ENCODE data around the gene FUNDC1. TPM values are rescaled to one million over a fixed set of nuclear protein-coding genes. Genes with fewer than 3 reads are reported as not detected.
A peak's percentile ranks its signal among the peaks of the same experiment; 100 is the strongest.

Gene FUNDC1, protein sequence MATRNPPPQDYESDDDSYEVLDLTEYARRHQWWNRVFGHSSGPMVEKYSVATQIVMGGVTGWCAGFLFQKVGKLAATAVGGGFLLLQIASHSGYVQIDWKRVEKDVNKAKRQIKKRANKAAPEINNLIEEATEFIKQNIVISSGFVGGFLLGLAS
- total RNA-seq (2012; rRNA removed), result 8.6 and 13.6 TPM in 2 replicates
- polyA plus RNA-seq (2012; rRNA removed), result 10.1 and 13.1 TPM in 2 replicates
- polyA plus RNA-seq (2012; cell fraction: cytosol; rRNA removed), result 3.0 and 5.4 TPM in 2 replicates
- 0.58 and 3.7 TPM in 2 replicates for polyA plus RNA-seq (2012; cell fraction: nucleus; rRNA removed; ENCODE audit: low replicate concordance)
- percentile 59 among the genes with signal in this experiment for Bru-seq, nascent RNA
- percentile 61 among the genes with signal in this experiment for BruChase-seq, experiment 1, labeled RNA remaining after a 6-hour chase
- percentile 52 among the genes with signal in this experiment for BruChase-seq, experiment 2, labeled RNA remaining after a 2-hour chase
- long read RNA-seq, partial matches to known transcripts, result 1 of 4 reads
- long read RNA-seq, other reads (novel, unspliced or antisense), result 0 of 4 reads

DNA sequence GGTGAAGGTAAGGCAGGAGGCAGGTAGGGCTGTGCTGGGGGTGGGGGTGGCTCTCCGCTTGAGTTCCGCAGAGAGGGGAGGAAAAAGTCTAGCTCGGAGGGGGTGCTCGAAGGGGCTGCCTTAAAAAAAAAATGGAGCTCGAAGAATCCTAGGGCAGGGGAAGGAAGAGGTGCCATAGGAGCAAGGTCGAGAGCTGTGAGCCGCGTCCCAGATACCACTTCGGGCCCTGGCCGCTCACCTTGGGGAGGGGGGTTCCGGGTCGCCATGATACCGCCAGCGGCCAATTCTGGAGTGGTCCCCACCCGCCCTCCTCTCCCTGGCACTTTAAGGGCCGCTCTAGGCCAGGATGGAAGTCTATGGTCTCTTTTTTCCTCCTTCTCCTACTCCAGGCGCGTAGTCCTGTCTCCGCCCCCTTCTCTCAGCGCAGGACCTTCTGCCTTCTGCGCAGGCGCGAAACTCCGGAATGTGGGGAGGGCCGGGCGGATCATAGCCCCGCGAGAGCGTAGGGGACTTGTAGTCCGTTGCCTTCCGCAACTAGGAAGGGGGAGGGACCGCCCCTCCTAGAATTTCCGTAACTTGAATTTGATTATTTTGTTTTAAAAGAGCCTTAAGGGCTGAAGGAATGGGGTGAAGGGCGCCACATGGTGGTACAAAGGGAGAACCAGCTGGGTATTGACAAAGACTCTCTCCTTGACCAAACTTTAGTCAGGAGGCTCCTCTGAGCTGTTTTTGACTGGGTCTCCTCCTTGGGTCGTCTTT, at the start of gene FUNDC1:
TSS of gene FUNDC1 (minus strand) at position 293 of the 759 bp plus-strand sequence. CDS start at position 266, 27 bp downstream.
- peak within 1 kb of the TSS; percentile 92 for H2AFZ ChIP-seq (replicated peaks; ENCODE audit: low read length, poor library complexity)
- no peak within 1 kb of the TSS; the same call in 1 of the 2 replicates for H2BK20ac ChIP-seq (ENCODE audit: low read depth, low read length)
- peaks cover 4% of the 10 kb centered on the region for H3K36me3 ChIP-seq (ENCODE audit: control insufficient read depth, insufficient read depth, low read length)
- H2AK9ac ChIP-seq (replicated peaks; ENCODE audit: low read depth, low read length, poor library complexity), result peak within 1 kb of the TSS; percentile 84
- peak within 1 kb of the TSS; percentile 85 for H4K5ac ChIP-seq (ENCODE audit: low read depth, low read length)
- TF ChIP-seq RAD21 (IDR thresholded peaks at IDR 0.05; ENCODE audit: low read length), result peak; percentile 27; the same call in 1 of the 2 replicates
- TF ChIP-seq RFX5 (IDR thresholded peaks at IDR 0.05; ENCODE audit: low read depth, low read length), result no peak
- TF ChIP-seq, protein P1, sequence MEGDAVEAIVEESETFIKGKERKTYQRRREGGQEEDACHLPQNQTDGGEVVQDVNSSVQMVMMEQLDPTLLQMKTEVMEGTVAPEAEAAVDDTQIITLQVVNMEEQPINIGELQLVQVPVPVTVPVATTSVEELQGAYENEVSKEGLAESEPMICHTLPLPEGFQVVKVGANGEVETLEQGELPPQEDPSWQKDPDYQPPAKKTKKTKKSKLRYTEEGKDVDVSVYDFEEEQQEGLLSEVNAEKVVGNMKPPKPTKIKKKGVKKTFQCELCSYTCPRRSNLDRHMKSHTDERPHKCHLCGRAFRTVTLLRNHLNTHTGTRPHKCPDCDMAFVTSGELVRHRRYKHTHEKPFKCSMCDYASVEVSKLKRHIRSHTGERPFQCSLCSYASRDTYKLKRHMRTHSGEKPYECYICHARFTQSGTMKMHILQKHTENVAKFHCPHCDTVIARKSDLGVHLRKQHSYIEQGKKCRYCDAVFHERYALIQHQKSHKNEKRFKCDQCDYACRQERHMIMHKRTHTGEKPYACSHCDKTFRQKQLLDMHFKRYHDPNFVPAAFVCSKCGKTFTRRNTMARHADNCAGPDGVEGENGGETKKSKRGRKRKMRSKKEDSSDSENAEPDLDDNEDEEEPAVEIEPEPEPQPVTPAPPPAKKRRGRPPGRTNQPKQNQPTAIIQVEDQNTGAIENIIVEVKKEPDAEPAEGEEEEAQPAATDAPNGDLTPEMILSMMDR (conservative IDR thresholded peaks at IDR 0.05; ENCODE audit: low read depth, low read length), result peak; percentile 40; the same call in 1 of the 2 replicates
- peak; percentile 43; the same call in 1 of the 2 replicates for TF ChIP-seq POLR2A (IDR thresholded peaks at IDR 0.05; ENCODE audit: low read depth, low read length)
- TF ChIP-seq MAZ (IDR thresholded peaks at IDR 0.05; ENCODE audit: borderline replicate concordance, low read depth, low read length), result peak; percentile 80; the same call in 1 of the 2 replicates
- H3K4me2 ChIP-seq (ENCODE audit: low read depth, low read length), result peak within 1 kb of the TSS; percentile 75
- peak within 1 kb of the TSS; percentile 77 for H2BK5ac ChIP-seq (ENCODE audit: low read depth, low read length, poor library complexity, severe bottlenecking)
- H3K56ac ChIP-seq (ENCODE audit: extremely low read depth, insufficient read depth, low read length), result peak within 1 kb of the TSS; percentile 68
- H4K91ac ChIP-seq (ENCODE audit: insufficient read depth, low read depth, low read length), result peak within 1 kb of the TSS; percentile 66
- peak within 1 kb of the TSS; percentile 81 for H3K4me3 ChIP-seq (ENCODE audit: insufficient read depth, low read depth, low read length)
- peak within 1 kb of the TSS; percentile 85 for H3K27ac ChIP-seq (ENCODE audit: insufficient read depth, low read length)
- H3K23ac ChIP-seq (ENCODE audit: low read depth, low read length), result peak within 1 kb of the TSS; percentile 53
- no TSS peak for BruUV-seq (replicated peaks)
- ATAC-seq (ENCODE audit: low read depth) (peak; percentile 99), DNase-seq (peak; percentile 91)
- CTCF ChIA-PET, result no interaction called here
- peak within 1 kb of the TSS; percentile 42; the same call in 1 of the 2 replicates for H2BK120ac ChIP-seq (ENCODE audit: low read depth, low read length)
- H3K9me1 ChIP-seq (ENCODE audit: insufficient read depth, low read length), result no peaks in the 10 kb centered on the region
- H3K9ac ChIP-seq (ENCODE audit: low read depth, low read length), result peak within 1 kb of the TSS; percentile 88
- peak within 1 kb of the TSS; percentile 76; the same call in 1 of the 3 replicates for H2BK15ac ChIP-seq (ENCODE audit: low read depth, low read length)
- POLR2A ChIA-PET (ENCODE audit: unreplicated experiment), result no interaction called here
- dilution Hi-C loops (cut with HindIII; ENCODE audit: low sequenced_read_pairs, unreplicated experiment) (no loop called here), intact Hi-C loops (cut with micrococcal nuclease) (loop anchor here (2.0 to 10.0 kb wide), 4 partner anchors 300 to 585 kb away; partner anchors contain the start of gene KDM6A), in situ Hi-C loops (cut with MboI; ENCODE audit: low sequenced_read_pairs) (no loop called here)
- no peaks in the 10 kb centered on the region for H4K20me1 ChIP-seq (ENCODE audit: insufficient read depth, low read length)
- H3K4me1 ChIP-seq (ENCODE audit: control insufficient read depth, insufficient read depth, low read length), result no peaks in the 10 kb centered on the region
- peak within 1 kb of the TSS; percentile 85 for H3K14ac ChIP-seq (replicated peaks; ENCODE audit: low read depth, low read length)
- WGBS, 2 experiments (ENCODE audit: extremely low coverage in 2 of 2, insufficient read length in 1 of 2), result 37% methylated on average over 2 of the region's 35 CpGs; no CpG with 5 or more reads in 1 of the 2 experiments
- no peaks in the 10 kb centered on the region for H3K27me3 ChIP-seq (ENCODE audit: control insufficient read depth, insufficient read depth, low read length)
- H4K8ac ChIP-seq (ENCODE audit: low read depth in 2 of 2, low read length in 2 of 2), result peak within 1 kb of the TSS; percentile 92 to 100
- H3K4ac ChIP-seq (ENCODE audit: low read depth, low read length), result peak within 1 kb of the TSS; percentile 93
- peaks cover 3 to 10% of the 10 kb centered on the region in 2 experiments; a peak in 2 of 4 replicates for H3K79me1 ChIP-seq (ENCODE audit: low read depth in 1 of 2, low read length in 2 of 2)
- peak within 1 kb of the TSS; percentile 60 for H2AK5ac ChIP-seq (ENCODE audit: low read depth, low read length)
- no peaks in the 10 kb centered on the region for H3K9me3 ChIP-seq (ENCODE audit: control insufficient read depth, insufficient read depth, low read length)
- H3K18ac ChIP-seq (ENCODE audit: low read depth, low read length), result peak within 1 kb of the TSS; percentile 50
